ENCODE results near the gene TLR1. TPM values are rescaled to one million over a fixed set of nuclear protein-coding genes. Genes with fewer than 3 reads are reported as not detected.
A peak's percentile ranks its signal among the peaks of the same experiment; 100 is the strongest.
"Not testable (repeated sequence)": the region's sequence is repeated elsewhere in the genome, so short reads cannot be mapped to it uniquely, and the experiment has no call there.

The TLR1 gene
- 2.7 TPM for total RNA-seq

GRCh38 chr4:38804654-38805295, at the start of gene TLR1:
TSS of gene TLR1 (minus strand) at chr4:38804791. CDS start at chr4:38798831, 5,960 bp downstream.
- peak; percentile 75 for ATAC-seq

DNA sequence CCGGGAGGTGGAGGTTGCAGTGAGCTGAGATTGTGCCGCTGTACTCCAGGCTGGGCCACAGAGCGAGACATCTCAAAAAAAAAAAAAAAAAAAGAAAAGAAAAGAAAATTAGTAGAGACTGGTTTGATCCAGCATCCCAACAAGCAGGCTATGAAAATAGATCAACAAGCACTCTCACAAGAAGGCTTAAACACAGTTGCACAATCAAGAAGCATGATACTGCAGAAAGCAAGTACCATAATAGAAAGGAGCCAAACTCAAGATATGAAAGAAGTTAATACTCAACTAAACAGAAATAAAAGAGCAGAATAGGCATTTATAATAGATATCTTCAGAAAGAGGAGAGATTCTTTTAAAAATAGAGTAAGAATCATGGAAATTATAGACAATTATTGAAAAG, 41.4 kb upstream of the TLR1 start:
- ATAC-seq = no peak

DNA sequence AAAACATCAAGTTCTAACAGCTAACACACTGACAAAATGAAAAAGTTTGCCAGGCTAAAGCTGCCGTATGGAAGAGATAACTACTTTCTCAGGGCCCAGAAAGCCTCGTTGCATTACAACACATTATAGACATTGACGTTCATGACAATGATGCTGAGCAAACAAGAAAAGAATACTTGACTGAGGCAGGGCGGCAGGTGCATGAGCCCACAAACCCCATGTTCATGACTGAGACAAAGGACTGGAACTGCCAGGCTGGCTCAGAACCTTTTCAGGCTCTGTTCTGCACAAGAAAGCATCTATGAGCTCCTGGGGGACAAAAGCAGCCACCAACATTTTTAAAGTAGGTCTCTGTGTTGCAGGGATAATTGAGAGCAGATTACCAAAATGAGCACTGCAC, 38.4 kb upstream of the TLR1 start:
- ATAC-seq = no peak

DNA sequence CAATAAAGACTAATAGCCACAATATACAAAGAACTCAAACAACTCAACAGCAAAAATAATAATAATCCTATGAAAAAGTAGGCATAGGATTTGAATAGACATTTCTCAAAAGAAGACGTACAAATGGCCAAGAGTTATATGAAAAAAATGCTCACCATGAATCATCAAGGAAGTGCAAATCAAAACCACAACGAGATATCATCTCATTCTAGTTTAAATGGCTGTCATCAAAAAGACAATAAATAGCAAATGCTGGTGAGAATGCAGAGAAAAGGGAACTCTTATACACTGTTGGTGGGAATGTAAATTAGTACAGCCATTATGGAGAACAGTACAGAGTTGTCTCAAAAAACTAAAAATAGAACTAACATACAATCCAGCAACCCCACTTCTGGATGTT, 33.3 kb upstream of the TLR1 start:
- ATAC-seq = no peak

- ATAC-seq = no peak
These were observed 32.7 kb upstream of the TLR1 start for GRCh38 chr4:38837334-38837733.

GRCh38 chr4:38834570-38834969, 30.0 kb upstream of the TLR1 start:
- ATAC-seq = no peak

DNA sequence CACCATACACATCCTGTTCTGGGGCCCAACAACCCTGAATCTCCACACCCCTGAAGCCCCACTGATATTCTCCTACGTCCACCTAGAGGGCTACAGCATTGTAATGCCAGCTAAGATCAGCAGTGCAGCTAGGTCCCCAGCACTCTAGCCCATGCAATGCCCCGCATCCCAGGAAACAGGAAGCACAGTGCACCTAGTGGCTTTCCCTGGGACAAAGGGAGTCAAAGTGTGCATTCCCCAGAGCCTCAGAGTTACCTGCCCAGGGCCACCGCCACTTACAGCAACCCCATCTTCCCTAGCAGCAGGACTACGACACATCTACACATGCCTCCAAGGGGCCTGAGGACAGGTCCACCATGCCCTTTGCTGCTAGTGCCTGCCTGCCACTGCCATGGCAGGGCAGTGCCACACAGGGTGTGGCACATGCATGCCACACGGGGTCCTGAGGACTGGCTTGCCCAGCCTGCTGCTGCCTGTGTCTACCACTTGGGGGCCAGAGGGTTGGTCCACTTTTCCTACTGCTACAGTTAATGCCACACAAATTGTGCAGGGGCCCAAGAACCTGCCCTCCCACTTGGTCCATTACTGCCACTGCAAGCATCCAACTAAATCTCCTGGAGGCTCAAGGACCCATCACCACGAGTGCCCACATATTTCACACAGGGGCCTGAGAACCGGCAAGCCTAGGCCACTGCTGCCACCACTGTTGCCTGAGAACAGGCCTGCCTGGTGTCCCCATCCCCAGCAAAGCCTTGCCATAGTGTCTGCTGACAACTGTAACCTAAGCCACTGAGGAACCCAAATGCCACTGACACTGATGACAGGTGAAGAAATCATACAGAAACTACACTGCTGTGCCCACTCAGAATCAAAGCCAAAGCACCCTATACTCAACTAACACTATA, 28.3 kb upstream of the TLR1 start:
- ATAC-seq = no peak

DNA sequence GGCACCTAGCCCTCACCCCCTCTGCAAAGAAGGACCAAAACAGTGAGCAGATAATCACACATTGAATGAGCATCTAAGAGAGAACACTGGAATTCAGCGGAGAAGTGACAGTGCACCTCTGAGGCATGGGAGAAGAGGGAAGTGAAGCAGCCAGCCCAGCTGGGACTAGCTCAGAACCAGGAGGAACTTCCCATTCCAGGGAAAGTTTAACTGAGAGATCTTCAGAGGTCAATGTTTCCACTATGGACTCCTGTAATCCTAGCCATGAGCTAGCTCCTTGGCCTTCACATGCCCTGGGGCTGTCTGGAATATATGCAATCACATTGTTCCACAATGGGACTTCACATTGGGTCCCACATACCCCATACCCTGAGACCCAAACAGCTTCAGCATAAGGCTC, 27.6 kb upstream of the TLR1 start:
- ATAC-seq = no peak

GRCh38 chr4:38831653-38832052, 27.1 kb upstream of the TLR1 start:
- ATAC-seq = no peak

- no peak for ATAC-seq
These were observed 24.6 kb upstream of the TLR1 start for GRCh38 chr4:38829237-38829636.

- no peak for ATAC-seq
These were observed 19.2 kb upstream of the TLR1 start for GRCh38 chr4:38823766-38824165.

DNA sequence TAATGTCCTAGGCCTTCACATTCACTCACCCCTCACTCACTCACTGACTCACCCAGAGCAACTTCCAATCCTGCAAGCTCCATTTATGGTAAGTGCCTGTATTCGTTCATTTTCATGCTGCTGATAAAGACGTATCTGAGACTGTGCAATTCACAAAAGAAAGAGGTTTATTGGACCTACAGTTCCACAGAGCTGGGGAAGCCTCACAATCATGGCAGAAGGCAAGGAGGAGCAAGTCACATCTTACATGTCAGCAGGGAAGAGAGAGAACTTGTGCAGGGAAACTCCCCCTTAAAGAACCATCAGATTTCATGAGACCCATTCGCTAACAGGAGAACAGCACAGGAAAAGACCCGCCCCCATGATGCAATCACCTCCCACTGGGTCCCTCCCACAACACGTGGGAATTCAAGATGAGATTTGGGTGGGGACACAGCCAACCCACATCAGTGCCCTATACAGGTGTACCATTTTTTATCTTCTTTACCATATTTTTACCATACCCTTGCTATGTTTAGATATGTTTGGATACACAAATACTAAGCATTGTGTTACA, 18.2 kb upstream of the TLR1 start:
- ATAC-seq = no peak

- ATAC-seq = no peak
These were observed 17.1 kb upstream of the TLR1 start for GRCh38 chr4:38821739-38822138.

DNA sequence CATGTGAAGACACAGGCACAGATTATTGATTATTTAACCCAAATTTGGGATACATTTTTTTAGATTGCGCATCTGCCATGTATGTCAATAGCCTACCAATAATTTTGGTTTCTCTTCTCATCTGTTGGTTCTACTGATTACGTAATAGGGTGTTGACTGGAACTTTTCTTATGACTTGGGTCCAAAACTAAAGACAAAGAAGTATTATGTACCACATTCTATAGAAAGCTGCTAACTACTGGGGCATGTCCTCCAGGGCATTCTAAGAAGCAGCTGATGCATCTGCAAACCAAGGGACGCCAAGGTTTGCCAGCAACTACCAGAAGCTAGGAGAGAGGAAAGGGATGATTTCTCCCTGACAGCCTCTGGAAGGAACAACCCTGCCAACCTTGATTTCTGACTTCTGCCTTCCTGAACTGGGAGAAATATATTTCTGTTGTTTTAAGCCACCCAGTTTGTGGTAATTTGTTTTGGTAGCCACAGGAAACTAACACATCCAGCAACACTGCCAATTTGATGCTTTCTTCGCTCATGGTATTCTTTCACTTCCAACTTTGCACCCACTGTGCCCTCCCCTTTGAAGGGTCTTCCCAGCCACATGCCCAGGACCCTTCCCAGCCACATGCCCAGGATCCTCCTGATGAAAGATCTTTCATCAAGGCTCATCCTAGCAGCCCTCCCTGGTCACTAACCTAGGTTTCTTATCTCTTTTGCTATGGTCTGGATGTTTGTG, 15.9 kb upstream of the TLR1 start:
- no peak for ATAC-seq

DNA sequence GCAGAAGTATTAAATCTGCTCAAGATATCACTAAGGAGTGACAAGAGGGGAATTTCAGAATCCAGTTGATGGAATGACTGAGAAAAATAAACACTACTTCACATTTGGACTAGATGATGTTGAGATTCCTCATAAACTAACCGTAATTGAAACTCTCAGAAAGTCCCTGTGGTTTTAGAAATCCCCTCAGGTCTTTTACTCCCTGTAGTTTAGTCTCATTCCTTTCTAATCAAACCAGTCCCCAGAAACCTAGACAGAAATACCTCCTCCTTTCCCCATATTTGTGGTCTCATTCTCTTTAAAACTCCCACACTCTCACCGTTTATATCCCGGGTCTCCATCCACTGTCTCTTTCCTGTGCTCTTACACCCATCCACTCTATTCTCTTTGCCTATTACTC, 15.0 kb upstream of the TLR1 start:
- ATAC-seq = no peak

GRCh38 chr4:38818441-38818976, 13.9 kb upstream of the TLR1 start:
- ATAC-seq = peak; percentile 71

DNA sequence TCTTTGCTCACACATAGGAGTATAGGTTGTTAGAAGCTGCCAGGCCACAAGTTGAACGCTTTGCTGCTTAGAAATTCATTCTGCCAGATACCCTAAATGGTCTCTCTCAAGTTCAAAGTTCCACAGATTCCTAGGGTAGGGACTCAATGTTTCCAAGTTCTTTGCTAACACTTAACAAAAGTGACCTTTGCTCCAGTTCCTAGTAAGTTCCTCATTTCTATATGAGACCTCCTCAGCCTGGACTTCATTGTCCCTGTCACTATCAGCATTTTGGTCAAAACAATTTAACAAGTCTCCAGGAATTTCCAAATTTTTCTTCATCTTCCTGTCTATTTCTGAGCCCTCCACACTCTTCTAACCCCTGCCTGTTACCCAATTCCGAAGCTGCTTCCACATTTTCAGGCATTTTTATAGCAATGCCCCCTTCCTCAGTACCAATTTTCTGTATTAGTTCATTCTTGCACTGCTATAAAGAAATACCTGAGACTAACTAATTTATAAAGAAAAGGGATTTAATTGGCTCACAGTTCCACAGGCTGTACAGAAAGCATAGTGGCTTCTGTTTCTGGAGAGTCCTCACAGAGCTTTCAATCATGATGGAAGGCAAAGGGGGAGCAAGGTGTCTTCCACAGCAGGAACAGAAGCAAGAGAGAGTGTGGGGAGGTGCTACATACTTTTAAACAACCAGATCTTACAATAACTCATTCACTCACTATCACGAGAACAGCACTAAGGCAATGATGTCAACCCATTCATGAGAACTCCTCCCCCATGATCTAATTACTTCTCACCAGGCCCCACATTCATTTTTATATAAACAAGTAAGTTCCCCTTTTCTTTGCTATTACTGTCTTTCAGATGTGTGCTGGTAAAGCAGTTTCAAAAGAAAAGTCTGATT, 11.5 kb upstream of the TLR1 start:
- no peak for ATAC-seq

GRCh38 chr4:38814386-38814785, 9.8 kb upstream of the TLR1 start:
- no peak for ATAC-seq

DNA sequence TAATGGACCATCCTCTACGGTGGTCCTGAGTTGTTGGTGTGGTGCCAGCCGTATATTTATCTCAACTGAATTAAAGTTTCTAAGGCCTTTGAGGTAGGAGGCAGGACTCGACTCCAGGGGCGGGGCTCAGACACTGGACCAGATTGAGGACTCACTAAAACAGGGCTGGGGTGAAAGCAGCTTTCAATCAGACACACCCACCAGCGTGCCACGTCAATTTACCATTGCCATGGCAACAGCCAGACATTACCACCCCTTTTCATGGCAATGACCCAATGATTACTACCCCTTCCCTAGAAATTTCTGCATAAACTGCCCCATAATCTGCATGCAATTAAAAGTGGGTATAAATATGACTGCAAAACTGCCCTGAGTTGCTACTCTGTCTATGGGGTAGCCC, 6.7 kb upstream of the TLR1 start:
- ATAC-seq = no peak

- not testable (repeated sequence) for ATAC-seq
These were observed 2.9 kb upstream of the TLR1 start for GRCh38 chr4:38807462-38807861.

- not testable (repeated sequence) for ATAC-seq
These were observed 1.7 kb upstream of the TLR1 start for GRCh38 chr4:38806251-38806650.
